HG03039 (cell line): Measurements from ENCODE around the gene IL11.
"Not testable (repeated sequence)": the region's sequence is repeated elsewhere in the genome, so short reads cannot be mapped to it uniquely, and the experiment has no call there.

ENCODE experiments used
- ATAC-seq: cut with Tn5 transposase; IDR thresholded peaks from one replicate; pipeline ENCODE4 v1.9.1; 2021; ENCODE audit warnings: mild to moderate bottlenecking, moderate library complexity; ENCODE audit not compliant: unreplicated experiment

IL11 gene

DNA sequence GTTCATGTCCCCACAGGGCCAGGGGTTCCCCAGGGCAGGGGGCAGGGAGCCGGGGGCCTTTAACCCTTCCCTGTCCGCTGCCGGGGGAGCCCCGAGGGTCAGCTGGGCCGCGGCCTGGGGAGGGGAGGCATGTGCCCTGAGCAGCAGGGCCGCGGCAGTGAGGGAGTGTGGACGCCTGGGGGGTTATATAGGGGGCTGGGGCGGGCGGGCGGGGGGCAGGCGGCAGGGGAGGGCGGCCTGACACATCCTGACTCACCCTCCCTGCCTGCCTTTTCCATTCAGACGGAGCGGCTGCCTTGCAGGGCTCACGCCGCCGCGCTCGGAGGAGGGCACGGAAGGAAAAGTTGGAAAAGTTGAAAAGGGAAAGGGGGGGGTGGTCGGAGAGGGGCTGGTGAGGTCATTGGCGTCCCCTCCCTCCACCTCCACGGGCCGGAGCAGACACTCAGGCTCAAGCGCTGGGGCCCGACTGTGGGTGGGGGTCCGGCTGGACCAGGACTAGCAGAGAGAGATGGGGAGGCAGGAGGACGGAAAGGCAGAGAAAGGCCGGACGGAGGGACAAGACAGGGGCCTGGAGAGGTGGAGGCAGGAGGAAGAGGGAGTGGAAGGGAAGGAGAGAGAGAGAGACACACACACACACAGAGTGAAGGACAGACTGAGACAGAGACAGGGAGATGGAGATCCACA, at the start of gene IL11:
IL11 (minus strand) TSS at position 159 of the 684 bp plus-strand sequence; CDS start at position 6, 153 bp downstream.
- ATAC-seq = no peak

DNA sequence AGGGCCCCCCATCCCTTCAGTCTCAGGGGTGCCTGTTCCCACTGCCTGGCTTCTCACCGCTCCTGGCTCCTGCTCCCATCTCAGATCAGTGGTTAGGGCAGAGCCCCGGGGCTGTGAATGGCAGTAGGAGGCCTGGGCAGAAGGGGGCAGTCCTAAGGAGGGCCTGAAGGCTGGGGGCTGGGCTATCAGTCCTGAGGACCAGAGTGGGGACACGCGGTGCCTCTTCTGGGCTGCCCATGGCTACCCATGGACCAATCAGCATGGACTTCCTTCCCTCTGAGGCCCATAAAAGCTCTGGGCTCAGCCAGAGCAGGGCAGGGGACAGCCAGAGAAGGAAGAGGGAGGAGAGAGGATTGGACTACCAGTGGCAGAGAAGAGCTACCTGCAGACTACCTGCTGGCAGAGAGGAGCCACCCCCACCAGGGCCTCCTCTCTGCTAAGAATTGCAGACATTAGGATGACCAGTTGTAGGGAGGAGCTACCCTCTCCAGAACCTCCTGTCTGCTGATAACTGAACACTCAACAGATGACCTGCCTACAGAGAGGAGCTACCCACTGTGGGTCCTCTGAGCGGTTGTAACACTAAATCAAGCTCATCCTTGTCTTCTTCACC, 49.5 kb upstream of the IL11 start:
- no peak for ATAC-seq

DNA sequence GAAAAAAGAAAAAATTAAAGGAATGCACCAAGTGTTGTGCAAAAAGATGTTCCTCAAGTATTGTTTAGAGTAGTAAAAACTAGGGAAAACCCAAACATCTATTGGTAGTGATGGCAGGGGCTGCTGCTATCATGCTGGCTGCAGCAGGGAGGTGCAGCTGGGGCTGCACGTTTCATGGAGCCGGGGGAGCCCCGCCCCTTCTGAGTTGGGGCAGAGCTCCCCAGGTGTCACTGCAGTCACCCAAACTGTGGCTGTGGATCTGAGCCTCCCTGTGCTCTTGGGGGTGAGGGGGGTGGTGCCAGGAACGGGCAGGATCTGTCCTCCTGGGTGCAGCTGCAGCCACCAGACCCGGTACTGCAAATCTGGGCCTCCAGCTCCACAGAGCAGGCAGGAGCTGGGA, 48.8 kb upstream of the IL11 start:
- ATAC-seq = no peak

DNA sequence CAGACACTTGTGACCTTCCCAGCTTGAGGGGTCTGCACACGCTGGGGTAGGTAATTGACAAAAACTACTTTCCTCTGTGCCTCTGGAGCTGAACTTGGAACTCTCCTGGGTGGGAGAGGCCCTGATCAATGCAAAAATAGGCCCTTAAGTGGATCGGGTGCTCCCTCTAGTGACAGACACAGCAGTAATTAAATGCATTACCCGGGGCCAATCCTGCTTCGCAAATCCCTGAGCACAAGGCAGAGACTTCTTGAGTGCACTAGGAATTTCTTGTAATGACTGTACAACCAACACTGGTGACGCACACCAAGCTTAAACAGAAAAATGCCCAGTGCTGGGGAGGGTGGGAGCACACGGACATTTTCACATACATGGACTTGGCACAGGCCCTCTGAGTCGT, 47.9 kb upstream of the IL11 start:
- no peak for ATAC-seq

DNA sequence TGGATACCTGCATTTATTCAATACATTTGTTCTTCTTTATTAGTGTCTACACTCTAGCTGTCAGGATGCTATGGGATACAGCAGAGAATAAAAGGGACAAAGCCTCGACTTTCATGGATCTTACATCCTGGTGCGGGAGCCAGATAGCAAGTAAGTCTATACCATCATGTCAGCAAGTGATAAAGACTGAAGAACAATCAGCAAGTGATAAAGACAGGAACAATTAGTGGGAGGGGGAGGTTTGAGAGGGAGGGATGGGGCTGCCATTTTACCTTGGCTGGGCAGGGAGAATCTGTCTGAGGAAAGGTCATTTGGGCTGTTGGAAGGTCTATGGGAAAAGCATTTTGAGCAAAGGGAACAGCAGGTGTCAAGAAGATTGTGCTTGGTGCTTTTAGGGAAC, 39.9 kb upstream of the IL11 start:
- no peak for ATAC-seq

DNA sequence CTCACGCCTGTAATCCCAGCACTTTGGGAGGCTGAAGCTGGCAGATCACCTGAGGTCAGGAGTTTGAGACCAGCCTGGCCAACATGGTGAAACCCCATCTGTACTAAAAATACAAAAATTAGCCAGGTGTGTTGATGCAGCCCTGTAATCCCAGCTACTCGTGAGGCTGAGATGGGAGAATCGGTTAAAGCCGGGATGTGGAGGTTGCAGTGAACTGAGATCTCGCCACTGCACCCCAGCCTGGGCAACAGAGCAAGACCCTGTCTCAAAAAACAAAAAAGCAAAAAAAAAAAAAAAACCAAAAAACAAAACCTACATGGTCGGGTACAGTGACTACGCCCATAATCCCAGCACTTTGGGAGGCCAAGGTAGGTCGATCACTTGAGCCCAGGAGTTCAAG, 38.9 kb upstream of the IL11 start:
- ATAC-seq = not testable (repeated sequence)

DNA sequence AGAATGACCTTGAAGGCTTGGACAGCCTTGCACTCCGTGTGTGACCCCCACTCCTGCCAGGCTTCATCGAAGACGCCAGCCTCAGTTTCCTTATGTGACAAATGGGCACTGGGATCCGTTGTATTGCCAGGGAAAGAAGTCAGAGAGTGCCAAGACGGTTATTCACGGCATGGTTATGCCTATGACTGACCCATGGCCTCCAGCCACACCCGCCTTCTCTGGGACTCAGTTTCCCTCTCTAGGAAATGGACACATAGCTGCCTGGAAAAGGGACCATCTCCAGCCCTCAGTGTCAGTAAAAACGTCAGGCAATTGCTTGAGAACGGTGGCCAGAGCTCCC, 38.2 kb upstream of the IL11 start:
- no peak for ATAC-seq

DNA sequence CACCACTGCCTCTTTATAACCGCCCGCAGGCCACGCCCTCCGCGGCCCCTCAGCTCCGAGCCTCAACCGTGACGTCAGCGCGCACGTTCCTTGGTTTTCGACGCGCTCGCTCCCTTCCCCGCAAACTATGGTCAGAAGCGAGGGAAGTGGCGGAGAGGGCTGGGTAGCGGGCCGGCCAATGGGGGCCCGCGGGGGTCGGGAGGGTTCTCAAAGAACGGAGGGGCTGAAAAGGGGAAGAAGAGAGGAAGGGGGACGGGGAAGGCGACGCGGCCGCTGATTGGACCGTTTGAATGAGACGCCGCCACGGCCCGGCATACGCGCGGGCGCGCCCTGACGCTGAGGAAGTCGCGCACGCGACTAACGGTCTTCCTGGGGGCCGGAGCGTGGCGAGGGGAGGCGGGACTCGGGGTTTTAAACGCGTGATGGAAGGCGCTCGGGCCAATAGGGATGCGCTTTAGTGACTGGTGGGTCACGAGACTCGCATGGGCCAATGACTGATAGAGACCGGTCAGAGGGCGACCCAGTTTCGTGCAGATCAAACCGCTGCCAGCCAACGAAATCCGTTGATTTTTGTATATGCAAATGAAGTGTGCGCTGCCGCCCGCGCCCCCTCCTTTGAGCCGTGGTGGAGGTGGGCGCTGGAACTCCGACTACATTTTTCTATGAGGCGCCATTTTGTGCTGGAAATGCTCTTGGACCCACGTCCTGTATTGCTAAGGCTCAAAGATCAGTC, 37.7 kb upstream of the IL11 start:
- peak; percentile 74 for ATAC-seq

DNA sequence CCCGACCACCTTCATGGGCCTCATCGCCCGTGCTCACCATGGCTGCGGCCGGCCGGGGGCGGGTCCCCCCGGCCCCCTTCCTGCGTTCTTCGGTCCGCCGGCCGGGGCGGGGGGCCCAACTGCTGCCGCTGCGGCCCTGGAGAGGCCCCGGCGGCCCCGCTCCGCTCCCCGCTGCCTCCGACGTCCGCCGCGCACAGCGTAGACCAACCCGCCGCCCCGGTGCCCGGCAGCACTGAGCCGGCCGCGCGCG, 37.2 kb upstream of the IL11 start, which contains the start of gene UBE2S:
UBE2S (minus strand) TSS at position 239 of the 250 bp plus-strand sequence; CDS start at position 40, 199 bp downstream.
- ATAC-seq = not testable (repeated sequence)

DNA sequence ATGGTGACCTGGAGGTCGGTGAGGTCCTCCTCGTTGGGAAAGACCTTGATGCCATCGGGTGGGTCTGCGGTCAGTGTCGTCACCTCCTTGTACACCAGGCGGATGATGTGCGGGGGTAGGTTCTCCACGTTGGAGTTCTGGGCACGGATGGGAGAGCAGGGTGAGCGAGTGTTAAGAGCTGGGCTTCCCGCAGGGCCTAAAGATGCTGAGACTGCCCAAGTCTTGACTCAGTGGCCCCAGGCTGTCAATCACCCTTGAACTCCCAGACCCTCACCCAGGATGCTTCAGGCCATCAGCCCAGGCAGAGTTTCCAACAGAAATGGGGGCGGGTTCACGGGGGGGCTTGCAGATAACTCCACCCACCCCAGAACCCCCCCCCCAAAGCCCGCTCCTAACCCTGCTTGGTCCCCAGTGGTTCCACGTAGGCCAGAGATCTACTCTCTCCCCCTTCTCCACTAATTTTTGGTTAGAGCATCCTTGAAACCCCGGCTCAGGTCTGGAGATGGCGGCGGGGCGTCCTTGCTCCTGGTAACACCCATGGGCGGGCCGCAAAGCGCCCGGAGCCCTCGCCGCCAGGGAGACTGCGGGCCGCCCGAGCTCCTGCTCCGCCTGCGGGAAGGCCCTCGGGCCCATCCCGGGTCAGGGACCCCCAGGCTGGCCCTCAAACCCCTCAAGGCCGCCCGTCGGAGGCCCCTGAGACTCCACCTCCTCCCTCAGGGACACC, 36.7 kb upstream of the IL11 start:
- no peak for ATAC-seq

DNA sequence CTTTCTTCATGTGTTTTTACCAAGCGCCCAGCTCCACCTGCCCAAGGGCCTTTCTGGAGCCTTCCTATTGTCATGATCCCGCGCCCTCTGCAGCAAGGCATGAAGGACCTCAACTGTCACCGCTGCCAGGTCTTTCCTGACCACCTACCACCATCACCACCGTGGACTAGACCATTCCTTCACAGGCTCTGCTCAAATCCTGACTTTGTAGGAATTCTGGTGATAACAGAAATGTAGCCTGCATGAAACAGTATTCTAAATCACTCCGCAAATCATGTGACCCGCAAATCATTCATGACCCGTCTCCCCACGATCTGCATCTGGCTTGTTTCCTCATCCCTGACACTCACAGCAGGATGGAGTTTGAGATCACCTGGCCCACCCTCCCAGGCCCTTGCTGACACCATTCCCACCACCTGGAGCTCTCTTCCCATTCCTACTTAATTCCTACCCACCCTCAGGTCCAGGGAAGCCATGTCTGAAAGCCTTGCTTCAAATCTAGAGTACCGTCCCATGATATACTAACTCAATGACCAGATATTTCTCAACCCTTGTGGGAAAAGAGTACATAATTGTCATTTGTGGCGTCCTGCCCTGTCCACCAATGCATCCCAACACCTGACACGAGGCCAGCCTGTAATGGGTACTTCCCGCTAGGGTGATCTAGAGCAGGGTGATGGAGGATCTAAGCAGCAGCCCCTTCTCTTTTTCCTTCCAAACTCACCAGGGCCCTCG, 36.0 kb upstream of the IL11 start:
- no peak for ATAC-seq

DNA sequence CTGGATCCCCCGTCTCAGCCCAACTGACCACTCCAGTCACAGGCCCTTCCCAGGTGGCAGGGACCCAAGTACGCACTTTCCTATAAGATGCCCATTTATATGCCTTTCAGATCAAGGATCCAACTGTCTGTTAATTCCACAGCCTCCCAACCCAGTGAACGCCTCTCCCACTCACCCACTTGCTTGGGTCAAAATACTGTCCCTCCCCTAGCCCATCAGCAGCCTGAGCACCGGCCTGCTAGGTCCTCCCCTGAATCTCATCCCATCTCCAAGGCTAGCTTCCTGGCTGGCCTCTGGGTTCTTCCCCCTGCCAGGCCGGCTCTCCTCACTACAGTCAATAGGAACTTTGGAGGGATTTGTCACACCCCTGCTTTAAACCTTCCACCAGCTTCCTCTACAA, 35.4 kb upstream of the IL11 start:
- ATAC-seq = no peak

DNA sequence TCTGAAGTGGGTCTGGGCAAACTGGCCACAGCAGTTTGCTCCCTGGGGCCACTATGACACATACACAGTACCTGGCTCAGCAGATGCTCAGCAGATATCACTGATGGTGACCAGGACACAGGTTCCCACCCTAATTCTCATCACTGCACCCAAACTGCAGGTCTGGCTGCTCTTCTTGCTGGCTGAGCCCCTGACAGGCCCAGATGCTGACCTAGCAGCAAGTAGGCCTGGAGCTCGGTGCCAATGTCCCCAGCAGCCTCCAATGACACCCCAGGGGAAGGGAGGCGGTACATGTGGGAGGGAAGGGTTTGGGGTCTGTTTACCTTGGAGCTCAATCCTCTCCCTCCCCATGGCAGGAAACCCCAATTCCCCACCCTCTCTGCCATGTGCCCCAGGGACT, 32.2 kb upstream of the IL11 start:
- ATAC-seq = no peak

DNA sequence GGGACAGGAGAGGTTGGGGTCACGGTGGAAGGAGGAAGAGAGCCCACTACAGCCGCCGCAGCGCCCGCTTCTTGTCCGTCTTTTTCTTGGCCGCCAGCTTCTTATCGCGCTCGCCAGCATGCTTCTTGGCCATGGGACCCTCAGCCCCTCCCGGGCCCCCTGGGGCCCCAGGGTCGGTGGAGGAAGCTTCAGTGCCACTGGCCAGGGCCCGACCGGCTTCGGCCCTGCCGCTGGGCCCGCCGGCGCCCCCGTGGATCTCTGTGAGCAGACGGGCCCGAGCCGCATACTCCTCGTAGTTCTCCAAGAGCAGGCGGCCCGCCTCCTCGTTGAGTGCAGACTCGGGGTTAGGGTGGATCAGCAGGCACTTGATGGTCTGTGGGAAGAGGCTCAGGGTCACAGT, 31.1 kb upstream of the IL11 start:
- not testable (repeated sequence) for ATAC-seq

DNA sequence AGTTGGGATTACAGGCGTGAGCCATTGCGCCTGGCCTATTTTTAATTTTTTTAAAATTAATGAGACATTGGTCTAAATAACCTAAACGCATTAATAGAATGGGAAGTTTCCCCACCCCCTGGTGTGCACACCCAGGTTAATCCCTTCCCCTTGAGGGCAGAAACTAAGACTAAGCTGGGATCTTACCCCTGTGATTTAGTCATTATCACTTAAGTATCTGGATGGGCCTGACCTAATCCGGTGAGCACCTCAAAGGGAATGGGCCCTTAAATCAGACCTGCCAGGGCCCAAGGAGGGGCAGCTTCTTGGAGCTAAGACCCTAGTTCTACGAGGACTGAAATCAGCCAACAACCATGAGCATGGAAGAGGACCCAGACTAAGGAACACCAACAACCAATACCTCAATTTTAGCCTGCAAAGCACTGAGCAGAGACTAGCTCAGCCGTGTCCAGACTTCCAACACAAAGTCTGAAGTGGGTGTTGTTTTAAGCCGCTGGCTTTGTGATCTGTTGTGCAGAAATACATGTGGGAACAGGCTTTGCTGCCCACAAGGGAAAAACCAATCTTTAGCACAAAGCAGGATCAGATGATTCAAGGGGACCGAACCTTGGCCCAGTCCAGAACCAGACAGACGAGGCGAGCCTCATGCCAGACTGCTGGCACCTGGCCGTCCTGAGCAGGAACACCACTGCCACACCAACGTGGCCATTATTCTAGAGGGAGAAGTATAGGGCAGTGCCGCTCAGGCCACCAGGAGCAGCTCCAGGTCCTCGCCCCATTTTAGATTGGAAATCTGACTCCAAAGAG, 30.2 kb upstream of the IL11 start:
- no peak for ATAC-seq

DNA sequence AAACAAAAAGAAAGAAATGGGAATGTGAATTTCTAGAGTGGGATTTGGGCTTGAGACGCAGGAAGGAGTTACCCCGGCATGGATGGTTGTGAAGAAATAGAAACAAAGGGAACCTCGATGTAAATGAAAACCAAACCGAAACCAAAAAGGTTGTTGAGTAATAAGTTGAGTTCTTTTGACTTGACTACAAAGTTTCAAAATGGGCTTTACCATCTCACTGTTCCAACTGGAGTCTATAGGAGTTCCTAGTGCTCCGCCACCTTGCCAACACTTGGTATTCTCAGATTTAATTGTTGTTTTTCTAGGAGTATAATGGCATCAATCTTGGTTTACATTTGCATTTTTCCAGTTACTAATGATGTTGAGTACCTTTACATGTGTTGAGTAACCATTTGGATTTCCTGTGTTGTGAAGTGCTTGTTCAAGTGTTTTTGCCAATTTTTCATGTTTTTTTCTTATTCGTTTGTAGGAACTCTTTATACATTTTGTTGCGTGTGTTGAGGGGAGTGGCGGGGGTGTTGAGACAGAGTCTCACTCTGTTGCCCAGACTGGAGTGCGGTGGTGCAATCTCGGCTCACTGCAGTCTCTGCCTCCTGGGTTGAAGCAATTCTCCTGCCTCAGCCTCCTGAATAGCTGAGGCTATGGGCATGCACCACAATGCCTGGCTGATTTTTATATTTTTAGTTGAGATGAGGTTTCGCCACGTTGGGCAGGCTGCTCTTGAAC, 28.1 kb upstream of the IL11 start:
- no peak for ATAC-seq

DNA sequence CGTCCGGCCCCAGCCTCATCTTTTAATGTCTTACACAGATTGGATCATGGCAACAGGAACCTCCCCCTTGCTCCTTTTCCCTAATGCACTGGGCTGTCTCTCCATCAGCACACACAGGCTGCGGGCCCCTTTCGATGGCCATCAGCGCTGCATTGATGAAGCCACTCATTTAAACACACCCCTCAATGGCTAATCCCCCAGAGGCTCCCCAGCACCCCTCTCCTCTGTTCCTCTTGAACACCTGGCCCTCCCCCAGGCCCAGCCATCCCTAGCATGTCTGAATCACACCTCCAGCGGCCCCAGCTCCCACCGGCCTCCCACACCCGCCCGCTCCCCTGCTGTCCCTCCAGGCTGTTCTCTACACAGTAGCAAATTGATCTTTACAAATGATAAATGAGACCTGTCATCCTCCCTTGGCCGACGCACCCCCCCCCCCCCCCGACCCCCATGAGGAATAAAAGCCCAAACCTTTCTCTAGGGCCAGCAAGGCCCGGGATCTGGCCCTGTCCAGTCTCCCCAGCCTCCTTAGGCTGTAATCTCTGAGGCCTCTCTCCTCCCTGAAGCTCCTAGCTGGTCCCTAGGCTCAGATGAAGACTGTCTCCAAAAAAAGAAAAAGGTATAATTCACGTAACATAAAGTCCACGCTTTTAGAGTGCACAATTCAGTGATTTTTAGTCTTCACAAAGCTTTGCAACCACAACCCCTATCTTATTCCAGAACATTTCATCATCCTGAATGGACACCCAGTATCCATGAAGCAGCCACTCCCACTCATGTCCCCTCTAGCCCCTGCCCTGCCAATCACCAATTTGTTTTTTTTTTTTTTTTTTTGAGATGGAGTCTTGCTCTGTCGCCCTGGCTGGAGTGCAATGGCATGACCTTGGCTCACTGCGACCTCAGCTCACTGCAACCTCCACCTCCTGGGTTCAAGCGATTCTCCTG, 22.8 kb upstream of the IL11 start:
- no peak for ATAC-seq
